Gastrocnemius medialis (tissue), 4 donors: ENCODE measurements around the gene ANKS6.

Experiments
- CTCF ChIP-seq, 5 experiments: fragments of 450-650 bp in 3 of 5; fragments of 200-600 bp in 2 of 5; sonication (generic) in 2 of 5; IDR thresholded peaks in 4 of 5; conservative IDR thresholded peaks in 1 of 5; 1 replicate in 4 of 5; 2 replicates in 1 of 5; pipeline ENCODE4 v1.5.1; 2016 to 2019; ENCODE audit warnings: antibody characterized with exemption in 5 of 5, mild to moderate bottlenecking in 3 of 5, moderate library complexity in 3 of 5
- POLR2A ChIP-seq, 2 donors: fragments of 450-650 bp; IDR thresholded peaks; one replicate each; pipeline ENCODE4 v1.6.1; 2017; ENCODE audit warnings: antibody characterized with exemption in 2 of 2, mild to moderate bottlenecking in 2 of 2, moderate library complexity in 2 of 2

GRCh38 chr9:98727428-98727827 lies 68.9 kb downstream of the ANKS6 start:
- TF ChIP-seq CTCF (IDR thresholded peaks at IDR 0.05 in 4 of 5, conservative IDR thresholded peaks at IDR 0.05 in 1 of 5) (no peak), POLR2A (IDR thresholded peaks at IDR 0.05) (no peak)
